GM23338 (cell line): Measurements from ENCODE around the gene KCNC4. TPM values are rescaled to one million over a fixed set of nuclear protein-coding genes. Genes with fewer than 3 reads are reported as not detected.

Source experiments
- ATAC-seq: fragments of 200-7000 bp; cut with Tn5 transposase; 3 replicates; pipeline ENCODE4 v1.9.1; 2020
- DNase-seq: peaks from one replicate; pipeline ENCODE4 v3.0.0-alpha.2; 2015; ENCODE audit warnings: low spot score
- H2AFZ ChIP-seq: fragments of 200-600 bp; sonication (generic); 2 replicates; pipeline ENCODE4 v1.8.0; 2016; ENCODE audit warnings: antibody characterized with exemption, mild to moderate bottlenecking, moderate library complexity
- H3F3A ChIP-seq: fragments of 200-600 bp; sonication (generic); replicated peaks from 2 replicates; pipeline ENCODE4 v1.8.0; 2017; ENCODE audit warnings: antibody characterized with exemption, mixed run types, low read depth
- H3K27ac ChIP-seq: fragments of 200-600 bp; sonication (generic); 2 replicates; pipeline ENCODE4 v1.6.1; 2016; ENCODE audit warnings: low read depth
- H3K27me3 ChIP-seq: fragments of 200-600 bp; sonication (generic); 2 replicates; pipeline ENCODE4 v1.8.0; 2016; ENCODE audit warnings: mild to moderate bottlenecking, mixed run types, moderate library complexity; ENCODE audit not compliant: insufficient read depth
- H3K36me3 ChIP-seq: fragments of 200-600 bp; sonication (generic); 2 replicates; pipeline ENCODE4 v1.8.0; 2016; ENCODE audit warnings: mild to moderate bottlenecking; ENCODE audit not compliant: insufficient read depth
- H3K4me1 ChIP-seq: fragments of 200-600 bp; sonication (generic); 2 replicates; pipeline ENCODE4 v1.8.0; 2016; ENCODE audit warnings: mild to moderate bottlenecking, moderate library complexity; ENCODE audit not compliant: insufficient read depth
- H3K4me2 ChIP-seq: fragments of 200-600 bp; sonication (generic); 2 replicates; pipeline ENCODE4 v1.7.1; 2017; ENCODE audit warnings: mixed run types
- H3K4me3 ChIP-seq: fragments of 200-600 bp; sonication (generic); 2 replicates; pipeline ENCODE4 v1.6.1; 2016; ENCODE audit warnings: mixed run types
- H3K79me2 ChIP-seq: fragments of 200-600 bp; sonication (generic); replicated peaks from 2 replicates; pipeline ENCODE4 v1.8.0; 2017; ENCODE audit warnings: mild to moderate bottlenecking; ENCODE audit not compliant: insufficient read depth
- H3K9me2 ChIP-seq: fragments of 200-600 bp; sonication (generic); 2 replicates; pipeline ENCODE4 v1.8.0; 2017; ENCODE audit not compliant: insufficient read depth
- H4K20me1 ChIP-seq: fragments of 200-600 bp; sonication (generic); replicated peaks from 2 replicates; pipeline ENCODE4 v1.8.0; 2017; ENCODE audit warnings: mild to moderate bottlenecking; ENCODE audit not compliant: insufficient read depth
- H3K27ac Mint-ChIP-seq: 2 replicates; pipeline ENCODE4 v1.8.0; 2020; ENCODE audit warnings: inconsistent platforms, mild to moderate bottlenecking, moderate library complexity, mixed read lengths
- H3K27me3 Mint-ChIP-seq: 3 replicates; pipeline ENCODE4 v1.8.0; 2022; ENCODE audit warnings: low read depth, mild to moderate bottlenecking, moderate library complexity, mixed read lengths, inconsistent platforms; ENCODE audit not compliant: insufficient read depth, poor library complexity
- H3K36me3 Mint-ChIP-seq: 3 replicates; pipeline ENCODE4 v1.8.0; 2021; ENCODE audit warnings: low read depth, mild to moderate bottlenecking, inconsistent platforms, moderate library complexity, mixed read lengths
- H3K4me1 Mint-ChIP-seq: 3 replicates; pipeline ENCODE4 v1.8.0; 2020; ENCODE audit warnings: mild to moderate bottlenecking, inconsistent platforms, mixed read lengths
- H3K4me3 Mint-ChIP-seq: 3 replicates; pipeline ENCODE4 v1.8.0; 2021; ENCODE audit warnings: moderate library complexity, mild to moderate bottlenecking, inconsistent platforms, mixed read lengths
- H3K9me3 Mint-ChIP-seq: 3 replicates; pipeline ENCODE4 v1.8.0; 2020; ENCODE audit warnings: moderate library complexity, mild to moderate bottlenecking, inconsistent platforms, mixed read lengths
- CREB1 ChIP-seq: fragments of 250-450 bp; sonication (Bioruptor Pico); IDR thresholded peaks from 2 replicates; pipeline ENCODE4 v1.5.0; 2020; ENCODE audit warnings: low read depth, mild to moderate bottlenecking, moderate library complexity
- EZH2phosphoT487 ChIP-seq: fragments of 200-600 bp; sonication (generic); IDR thresholded peaks from one replicate; pipeline ENCODE4 v1.8.1; 2018; ENCODE audit warnings: antibody characterized with exemption; ENCODE audit not compliant: unreplicated experiment
- JUNB ChIP-seq: IDR thresholded peaks from one replicate; pipeline ENCODE4 v1.6.1; 2016; ENCODE audit warnings: antibody characterized with exemption; ENCODE audit not compliant: unreplicated experiment
- POLR2AphosphoS5 ChIP-seq: IDR thresholded peaks from 2 replicates; pipeline ENCODE4 v1.6.1; 2016; ENCODE audit warnings: antibody characterized with exemption, low read depth
- STAT1 ChIP-seq: IDR thresholded peaks from one replicate; pipeline ENCODE4 v1.6.1; 2016; ENCODE audit warnings: antibody characterized with exemption; ENCODE audit not compliant: unreplicated experiment
- ZNF114 ChIP-seq: fragments of 250-450 bp; sonication (Bioruptor Pico); IDR thresholded peaks from 2 replicates; pipeline ENCODE4 v1.5.0; 2020; ENCODE audit warnings: mild to moderate bottlenecking, moderate library complexity
- polyA plus RNA-seq: library from polyadenylated mRNA; unstranded; fragments of >200 nt; fragmentation: Nextera tagmentation; extraction: Ambion mirVana; gene quantifications from 2 replicates; pipeline ENCODE4 v1.2.1, GENCODE V29; 2016
- total RNA-seq: library from RNA; depleted of rRNA; stranded (reverse); fragments of >200 nt; shearing (Covaris generic); gene quantifications from 2 replicates; pipeline ENCODE4 v1.2.3, GENCODE V29; 2014
- TF ChIP-seq, protein P1 (sequence below): IDR thresholded peaks from 2 replicates; pipeline ENCODE4 v1.6.1; 2016; ENCODE audit warnings: antibody characterized with exemption
- TF ChIP-seq, protein P2 (sequence below), 2 experiments: fragments of 200-600 bp in 1 of 2; sonication (generic) in 1 of 2; conservative IDR thresholded peaks; 2 replicates each; pipeline versions ENCODE4 v1.5.1 to v1.6.1; 2016 to 2017; ENCODE audit warnings: antibody characterized with exemption in 2 of 2, low read depth in 2 of 2, mild to moderate bottlenecking in 2 of 2, moderate library complexity in 1 of 2
- TF ChIP-seq, protein P3 (sequence below): fragments of 250-450 bp; sonication (Bioruptor Pico); IDR thresholded peaks from 2 replicates; pipeline ENCODE4 v1.5.0; 2020; ENCODE audit warnings: mild to moderate bottlenecking, moderate library complexity

The KCNC4 gene
- total and polyA plus RNA-seq, 2 experiments from 2014 or later, result 3.5 to 10.7 TPM

DNA sequence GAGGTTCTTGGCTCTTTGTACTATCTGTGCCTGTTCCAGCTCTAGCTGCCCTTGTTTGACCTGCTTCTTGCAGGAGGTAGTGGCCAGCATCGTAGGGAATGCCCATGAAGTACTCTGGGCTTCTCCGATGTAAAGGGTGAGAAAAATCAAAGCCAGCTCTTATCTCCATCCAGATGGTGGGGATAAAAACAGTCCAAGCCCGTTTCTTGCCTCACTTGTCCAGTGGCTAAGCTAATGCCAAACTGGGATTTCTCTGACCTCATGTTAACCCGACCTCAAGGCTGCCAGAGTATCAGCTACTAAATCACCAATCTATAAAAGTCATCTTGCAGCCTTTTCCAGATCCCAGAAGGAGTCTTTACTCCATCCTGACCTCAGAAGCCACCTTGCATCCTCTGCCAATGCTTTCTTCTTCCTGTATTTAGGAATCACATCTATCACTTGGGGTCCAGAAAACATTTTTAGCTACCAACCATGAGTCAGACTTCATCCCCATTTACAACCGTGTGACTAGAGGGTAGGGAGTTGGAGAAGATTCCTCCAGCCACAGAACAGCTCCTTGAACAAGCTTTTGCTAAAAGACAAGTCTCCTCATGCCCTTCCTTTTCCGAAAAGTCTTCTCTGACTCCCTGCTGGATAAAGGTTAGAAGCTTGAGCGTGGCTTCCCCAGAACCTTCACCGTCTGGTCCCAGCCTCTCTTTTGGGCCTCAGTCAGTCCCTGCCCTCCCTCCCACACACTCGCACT, 35.9 kb downstream of the KCNC4 start:
- no peak for ATAC-seq
- Histone ChIP-seq H3K36me3 (no peaks in the 10 kb centered on the region), H3K27me3 (0 out of 2 replicates have a peak, but pooled peaks cover 9% of the 10 kb centered on the region), H3K4me3 (no peak overlapping the region), H3K4me2 (no peak overlapping the region), H4K20me1 (no peaks in the 10 kb centered on the region; the same call in 1 of the 2 replicates), H3K27ac (no peak overlapping the region), H3K4me1 (peaks cover 28% of the 10 kb centered on the region), H3F3A (no peaks in the 10 kb centered on the region), H2AFZ (no peak overlapping the region), H3K9me2 (0 out of 2 replicates have a peak, but pooled peaks cover 15% of the 10 kb centered on the region), H3K79me2 (no peaks in the 10 kb centered on the region)
- H3K36me3 Mint-ChIP-seq, result no peaks in the 10 kb centered on the region; the same call in 2 of the 3 replicates
- DNase-seq, result no peak
- no peak overlapping the region for H3K27ac Mint-ChIP-seq
- no peaks in the 10 kb centered on the region for H3K9me3 Mint-ChIP-seq
- no peak for TF ChIP-seq ZNF114 (CRISPR knock-in tag)
- TF ChIP-seq, protein P1, sequence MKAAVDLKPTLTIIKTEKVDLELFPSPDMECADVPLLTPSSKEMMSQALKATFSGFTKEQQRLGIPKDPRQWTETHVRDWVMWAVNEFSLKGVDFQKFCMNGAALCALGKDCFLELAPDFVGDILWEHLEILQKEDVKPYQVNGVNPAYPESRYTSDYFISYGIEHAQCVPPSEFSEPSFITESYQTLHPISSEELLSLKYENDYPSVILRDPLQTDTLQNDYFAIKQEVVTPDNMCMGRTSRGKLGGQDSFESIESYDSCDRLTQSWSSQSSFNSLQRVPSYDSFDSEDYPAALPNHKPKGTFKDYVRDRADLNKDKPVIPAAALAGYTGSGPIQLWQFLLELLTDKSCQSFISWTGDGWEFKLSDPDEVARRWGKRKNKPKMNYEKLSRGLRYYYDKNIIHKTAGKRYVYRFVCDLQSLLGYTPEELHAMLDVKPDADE, result no peak
- TF ChIP-seq JUNB, result no peak
- peaks cover 28% of the 10 kb centered on the region for H3K4me1 Mint-ChIP-seq
- H3K27me3 Mint-ChIP-seq, result peaks cover 22% of the 10 kb centered on the region
- no peak overlapping the region for H3K4me3 Mint-ChIP-seq

DNA sequence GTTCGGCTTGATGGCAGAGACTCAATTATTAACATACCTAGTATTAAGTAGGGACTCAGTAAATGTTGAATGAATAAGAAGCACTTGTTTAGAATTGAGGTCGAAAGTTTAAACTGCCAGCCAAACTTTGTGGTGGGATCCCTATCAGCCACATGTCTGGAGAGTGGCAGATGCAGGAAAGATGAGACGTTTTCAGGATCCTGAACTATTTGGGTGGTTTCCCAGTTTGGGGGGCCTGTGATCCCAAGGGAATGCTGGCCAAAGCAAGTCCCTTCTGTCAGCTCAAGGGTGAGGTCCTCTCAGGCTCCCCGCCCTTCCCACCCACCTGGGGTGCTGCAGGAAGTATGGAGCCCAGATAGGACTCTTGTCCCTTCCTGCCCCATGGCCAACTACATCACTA, 38.6 kb downstream of the KCNC4 start:
- H2AFZ ChIP-seq, result no peak overlapping the region
- no peak overlapping the region for H3K27ac Mint-ChIP-seq

More for the DNA sequence above, 38.6 kb downstream of the KCNC4 start:
- H3K79me2 ChIP-seq, result no peaks in the 10 kb centered on the region
- peaks cover 2% of the 10 kb centered on the region; the same call in 2 of the 3 replicates for H3K4me1 Mint-ChIP-seq
- H3K36me3 ChIP-seq, result no peaks in the 10 kb centered on the region
- TF ChIP-seq, protein P2, sequence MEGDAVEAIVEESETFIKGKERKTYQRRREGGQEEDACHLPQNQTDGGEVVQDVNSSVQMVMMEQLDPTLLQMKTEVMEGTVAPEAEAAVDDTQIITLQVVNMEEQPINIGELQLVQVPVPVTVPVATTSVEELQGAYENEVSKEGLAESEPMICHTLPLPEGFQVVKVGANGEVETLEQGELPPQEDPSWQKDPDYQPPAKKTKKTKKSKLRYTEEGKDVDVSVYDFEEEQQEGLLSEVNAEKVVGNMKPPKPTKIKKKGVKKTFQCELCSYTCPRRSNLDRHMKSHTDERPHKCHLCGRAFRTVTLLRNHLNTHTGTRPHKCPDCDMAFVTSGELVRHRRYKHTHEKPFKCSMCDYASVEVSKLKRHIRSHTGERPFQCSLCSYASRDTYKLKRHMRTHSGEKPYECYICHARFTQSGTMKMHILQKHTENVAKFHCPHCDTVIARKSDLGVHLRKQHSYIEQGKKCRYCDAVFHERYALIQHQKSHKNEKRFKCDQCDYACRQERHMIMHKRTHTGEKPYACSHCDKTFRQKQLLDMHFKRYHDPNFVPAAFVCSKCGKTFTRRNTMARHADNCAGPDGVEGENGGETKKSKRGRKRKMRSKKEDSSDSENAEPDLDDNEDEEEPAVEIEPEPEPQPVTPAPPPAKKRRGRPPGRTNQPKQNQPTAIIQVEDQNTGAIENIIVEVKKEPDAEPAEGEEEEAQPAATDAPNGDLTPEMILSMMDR (conservative IDR thresholded peaks at IDR 0.05; ENCODE audit: low read depth in 2 of 2), result no peak
- no peak for TF ChIP-seq EZH2phosphoT487
- TF ChIP-seq CREB1 (CRISPR knock-in tag), result no peak
- TF ChIP-seq, protein P3, sequence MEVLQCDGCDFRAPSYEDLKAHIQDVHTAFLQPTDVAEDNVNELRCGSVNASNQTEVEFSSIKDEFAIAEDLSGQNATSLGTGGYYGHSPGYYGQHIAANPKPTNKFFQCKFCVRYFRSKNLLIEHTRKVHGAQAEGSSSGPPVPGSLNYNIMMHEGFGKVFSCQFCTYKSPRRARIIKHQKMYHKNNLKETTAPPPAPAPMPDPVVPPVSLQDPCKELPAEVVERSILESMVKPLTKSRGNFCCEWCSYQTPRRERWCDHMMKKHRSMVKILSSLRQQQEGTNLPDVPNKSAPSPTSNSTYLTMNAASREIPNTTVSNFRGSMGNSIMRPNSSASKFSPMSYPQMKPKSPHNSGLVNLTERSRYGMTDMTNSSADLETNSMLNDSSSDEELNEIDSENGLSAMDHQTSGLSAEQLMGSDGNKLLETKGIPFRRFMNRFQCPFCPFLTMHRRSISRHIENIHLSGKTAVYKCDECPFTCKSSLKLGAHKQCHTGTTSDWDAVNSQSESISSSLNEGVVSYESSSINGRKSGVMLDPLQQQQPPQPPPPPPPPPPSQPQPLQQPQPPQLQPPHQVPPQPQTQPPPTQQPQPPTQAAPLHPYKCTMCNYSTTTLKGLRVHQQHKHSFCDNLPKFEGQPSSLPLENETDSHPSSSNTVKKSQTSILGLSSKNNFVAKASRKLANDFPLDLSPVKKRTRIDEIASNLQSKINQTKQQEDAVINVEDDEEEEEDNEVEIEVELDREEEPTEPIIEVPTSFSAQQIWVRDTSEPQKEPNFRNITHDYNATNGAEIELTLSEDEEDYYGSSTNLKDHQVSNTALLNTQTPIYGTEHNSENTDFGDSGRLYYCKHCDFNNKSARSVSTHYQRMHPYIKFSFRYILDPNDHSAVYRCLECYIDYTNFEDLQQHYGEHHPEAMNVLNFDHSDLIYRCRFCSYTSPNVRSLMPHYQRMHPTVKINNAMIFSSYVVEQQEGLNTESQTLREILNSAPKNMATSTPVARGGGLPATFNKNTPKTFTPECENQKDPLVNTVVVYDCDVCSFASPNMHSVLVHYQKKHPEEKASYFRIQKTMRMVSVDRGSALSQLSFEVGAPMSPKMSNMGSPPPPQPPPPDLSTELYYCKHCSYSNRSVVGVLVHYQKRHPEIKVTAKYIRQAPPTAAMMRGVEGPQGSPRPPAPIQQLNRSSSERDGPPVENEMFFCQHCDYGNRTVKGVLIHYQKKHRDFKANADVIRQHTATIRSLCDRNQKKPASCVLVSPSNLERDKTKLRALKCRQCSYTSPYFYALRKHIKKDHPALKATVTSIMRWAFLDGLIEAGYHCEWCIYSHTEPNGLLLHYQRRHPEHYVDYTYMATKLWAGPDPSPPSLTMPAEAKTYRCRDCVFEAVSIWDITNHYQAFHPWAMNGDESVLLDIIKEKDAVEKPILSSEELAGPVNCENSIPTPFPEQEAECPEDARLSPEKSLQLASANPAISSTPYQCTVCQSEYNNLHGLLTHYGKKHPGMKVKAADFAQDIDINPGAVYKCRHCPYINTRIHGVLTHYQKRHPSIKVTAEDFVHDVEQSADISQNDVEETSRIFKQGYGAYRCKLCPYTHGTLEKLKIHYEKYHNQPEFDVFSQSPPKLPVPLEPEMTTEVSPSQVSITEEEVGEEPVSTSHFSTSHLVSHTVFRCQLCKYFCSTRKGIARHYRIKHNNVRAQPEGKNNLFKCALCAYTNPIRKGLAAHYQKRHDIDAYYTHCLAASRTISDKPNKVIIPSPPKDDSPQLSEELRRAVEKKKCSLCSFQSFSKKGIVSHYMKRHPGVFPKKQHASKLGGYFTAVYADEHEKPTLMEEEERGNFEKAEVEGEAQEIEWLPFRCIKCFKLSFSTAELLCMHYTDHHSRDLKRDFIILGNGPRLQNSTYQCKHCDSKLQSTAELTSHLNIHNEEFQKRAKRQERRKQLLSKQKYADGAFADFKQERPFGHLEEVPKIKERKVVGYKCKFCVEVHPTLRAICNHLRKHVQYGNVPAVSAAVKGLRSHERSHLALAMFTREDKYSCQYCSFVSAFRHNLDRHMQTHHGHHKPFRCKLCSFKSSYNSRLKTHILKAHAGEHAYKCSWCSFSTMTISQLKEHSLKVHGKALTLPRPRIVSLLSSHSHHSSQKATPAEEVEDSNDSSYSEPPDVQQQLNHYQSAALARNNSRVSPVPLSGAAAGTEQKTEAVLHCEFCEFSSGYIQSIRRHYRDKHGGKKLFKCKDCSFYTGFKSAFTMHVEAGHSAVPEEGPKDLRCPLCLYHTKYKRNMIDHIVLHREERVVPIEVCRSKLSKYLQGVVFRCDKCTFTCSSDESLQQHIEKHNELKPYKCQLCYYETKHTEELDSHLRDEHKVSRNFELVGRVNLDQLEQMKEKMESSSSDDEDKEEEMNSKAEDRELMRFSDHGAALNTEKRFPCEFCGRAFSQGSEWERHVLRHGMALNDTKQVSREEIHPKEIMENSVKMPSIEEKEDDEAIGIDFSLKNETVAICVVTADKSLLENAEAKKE (CRISPR knock-in tag), result no peak
- TF ChIP-seq JUNB, result no peak
- TF ChIP-seq, protein P1, result no peak
- no peak for TF ChIP-seq ZNF114 (CRISPR knock-in tag)
- no peak for TF ChIP-seq STAT1
- TF ChIP-seq POLR2AphosphoS5, result no peak
- no peaks in the 10 kb centered on the region for H3K36me3 Mint-ChIP-seq
- H3K27me3 ChIP-seq, result no peaks in the 10 kb centered on the region
- H3K4me2 ChIP-seq, result no peak overlapping the region
- peaks cover 2% of the 10 kb centered on the region; the same call in 1 of the 2 replicates for H3K4me1 ChIP-seq
- H3K9me3 Mint-ChIP-seq, result no peaks in the 10 kb centered on the region
- no peak overlapping the region for H3K27ac ChIP-seq
- H3K4me3 ChIP-seq, result no peak overlapping the region
- H3K27me3 Mint-ChIP-seq, result peaks cover 12% of the 10 kb centered on the region
- no peaks in the 10 kb centered on the region for H3F3A ChIP-seq
- H3K4me3 Mint-ChIP-seq, result no peak overlapping the region
- no peak for ATAC-seq
- no peak for DNase-seq
- H3K9me2 ChIP-seq, result 0 out of 2 replicates have a peak, but pooled peaks cover 16% of the 10 kb centered on the region
- H4K20me1 ChIP-seq, result no peaks in the 10 kb centered on the region; the same call in 1 of the 2 replicates
